AG09319 (cell line): ENCODE results near the gene NPAS3.

Experiments
- DNase-seq: peaks from one replicate; pipeline ENCODE4 v3.0.0-alpha.2; 2010; ENCODE audit warnings: low read depth; ENCODE audit errors: extremely low read depth
- CTCF ChIP-seq: IDR thresholded peaks from 2 replicates; pipeline ENCODE4 v1.5.1; 2011; ENCODE audit warnings: low read depth, mild to moderate bottlenecking, inconsistent platforms, low read length, moderate library complexity

Gene NPAS3

GRCh38 chr14:33435911-33436689, 497.4 kb downstream of the NPAS3 start:
- DNase-seq = no peak
- TF ChIP-seq CTCF = no peak

GRCh38 chr14:33441633-33442032, 503.0 kb downstream of the NPAS3 start:
- no peak for TF ChIP-seq CTCF
- DNase-seq = no peak

GRCh38 chr14:33444136-33444535, 505.5 kb downstream of the NPAS3 start:
- no peak for TF ChIP-seq CTCF
- DNase-seq = no peak

- no peak for TF ChIP-seq CTCF
- no peak for DNase-seq
Observed at GRCh38 chr14:33449268-33449667, 510.6 kb downstream of the NPAS3 start.

- no peak for DNase-seq
- no peak for TF ChIP-seq CTCF
Observed at GRCh38 chr14:33449703-33450395, 511.2 kb downstream of the NPAS3 start.

GRCh38 chr14:33450416-33450815, 511.7 kb downstream of the NPAS3 start:
- no peak for TF ChIP-seq CTCF
- no peak for DNase-seq

- TF ChIP-seq CTCF = no peak
- no peak for DNase-seq
Observed at GRCh38 chr14:33451211-33451610, 512.5 kb downstream of the NPAS3 start.
